ENCODE data around the gene RETREG3. TPM values are rescaled to one million over a fixed set of nuclear protein-coding genes. Genes with fewer than 3 reads are reported as not detected.

The RETREG3 gene
- total and polyA plus RNA-seq, 9 of the 15 experiments (the other 6 are each of a cell fraction or from before 2014, with no cell fraction given): 4.1 to 39.0 (median 16.9) TPM

DNA sequence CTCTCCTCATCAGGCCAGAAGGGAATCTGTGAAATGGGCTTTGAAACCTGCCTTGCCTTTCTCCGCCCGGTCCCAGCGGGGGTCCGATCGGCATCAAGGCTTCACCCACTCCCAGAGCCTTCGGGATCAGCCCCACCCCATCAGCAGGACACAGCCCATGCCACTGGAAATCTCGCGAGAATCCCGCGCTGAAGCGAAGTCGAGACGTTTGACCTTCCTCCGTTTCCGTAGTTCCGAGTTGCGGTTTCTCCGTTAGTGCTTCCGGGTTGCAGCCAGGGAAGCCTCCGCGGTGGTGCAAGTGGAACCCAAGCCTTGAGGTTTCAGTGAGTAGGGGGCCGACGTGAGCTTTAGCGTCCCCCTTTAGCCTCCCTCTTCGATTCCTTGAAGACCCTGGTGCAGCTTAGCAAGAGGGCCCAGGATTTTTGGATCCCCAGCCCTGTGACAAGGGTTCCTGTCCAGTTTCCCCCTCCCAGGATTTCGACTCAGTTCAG is 47.2 kb downstream of the RETREG3 start, which contains the start of gene COASY (continued):
- TF ChIP-seq, protein P1, sequence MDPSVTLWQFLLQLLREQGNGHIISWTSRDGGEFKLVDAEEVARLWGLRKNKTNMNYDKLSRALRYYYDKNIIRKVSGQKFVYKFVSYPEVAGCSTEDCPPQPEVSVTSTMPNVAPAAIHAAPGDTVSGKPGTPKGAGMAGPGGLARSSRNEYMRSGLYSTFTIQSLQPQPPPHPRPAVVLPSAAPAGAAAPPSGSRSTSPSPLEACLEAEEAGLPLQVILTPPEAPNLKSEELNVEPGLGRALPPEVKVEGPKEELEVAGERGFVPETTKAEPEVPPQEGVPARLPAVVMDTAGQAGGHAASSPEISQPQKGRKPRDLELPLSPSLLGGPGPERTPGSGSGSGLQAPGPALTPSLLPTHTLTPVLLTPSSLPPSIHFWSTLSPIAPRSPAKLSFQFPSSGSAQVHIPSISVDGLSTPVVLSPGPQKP (CRISPR knock-in tag; IDR thresholded peaks at IDR 0.05): no peak
- no peak for TF ChIP-seq DACH1 (IDR thresholded peaks at IDR 0.05; ENCODE audit: partially characterized antibody)
- TF ChIP-seq, protein P2, sequence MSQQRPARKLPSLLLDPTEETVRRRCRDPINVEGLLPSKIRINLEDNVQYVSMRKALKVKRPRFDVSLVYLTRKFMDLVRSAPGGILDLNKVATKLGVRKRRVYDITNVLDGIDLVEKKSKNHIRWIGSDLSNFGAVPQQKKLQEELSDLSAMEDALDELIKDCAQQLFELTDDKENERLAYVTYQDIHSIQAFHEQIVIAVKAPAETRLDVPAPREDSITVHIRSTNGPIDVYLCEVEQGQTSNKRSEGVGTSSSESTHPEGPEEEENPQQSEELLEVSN (IDR thresholded peaks at IDR 0.05; ENCODE audit: borderline replicate concordance in 1 of 2, extremely low read depth in 1 of 2, insufficient read depth in 1 of 2, insufficient read length in 1 of 2, low read depth in 1 of 2, low read length in 1 of 2, poor library complexity in 1 of 2, severe bottlenecking in 1 of 2): no peak
- TF ChIP-seq ZNF695 (CRISPR knock-in tag; IDR thresholded peaks at IDR 0.05): no peak
- TF ChIP-seq, protein P3, sequence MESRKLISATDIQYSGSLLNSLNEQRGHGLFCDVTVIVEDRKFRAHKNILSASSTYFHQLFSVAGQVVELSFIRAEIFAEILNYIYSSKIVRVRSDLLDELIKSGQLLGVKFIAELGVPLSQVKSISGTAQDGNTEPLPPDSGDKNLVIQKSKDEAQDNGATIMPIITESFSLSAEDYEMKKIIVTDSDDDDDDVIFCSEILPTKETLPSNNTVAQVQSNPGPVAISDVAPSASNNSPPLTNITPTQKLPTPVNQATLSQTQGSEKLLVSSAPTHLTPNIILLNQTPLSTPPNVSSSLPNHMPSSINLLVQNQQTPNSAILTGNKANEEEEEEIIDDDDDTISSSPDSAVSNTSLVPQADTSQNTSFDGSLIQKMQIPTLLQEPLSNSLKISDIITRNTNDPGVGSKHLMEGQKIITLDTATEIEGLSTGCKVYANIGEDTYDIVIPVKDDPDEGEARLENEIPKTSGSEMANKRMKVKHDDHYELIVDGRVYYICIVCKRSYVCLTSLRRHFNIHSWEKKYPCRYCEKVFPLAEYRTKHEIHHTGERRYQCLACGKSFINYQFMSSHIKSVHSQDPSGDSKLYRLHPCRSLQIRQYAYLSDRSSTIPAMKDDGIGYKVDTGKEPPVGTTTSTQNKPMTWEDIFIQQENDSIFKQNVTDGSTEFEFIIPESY (CRISPR knock-in tag; IDR thresholded peaks at IDR 0.05): peak; percentile 42
- TF ChIP-seq MYC (IDR thresholded peaks at IDR 0.05; ENCODE audit: low read depth, low read length): peak; percentile 70; the same call in 1 of the 2 replicates
- no peak for TF ChIP-seq MYC (CRISPR knock-in tag; IDR thresholded peaks at IDR 0.05; ENCODE audit: borderline replicate concordance, low read depth)
- peak; percentile 79 for TF ChIP-seq DIDO1 (tag; IDR thresholded peaks at IDR 0.05; ENCODE audit: low read depth)
- TF ChIP-seq RNF219 (CRISPR knock-in tag; IDR thresholded peaks at IDR 0.05): no peak
- no peak for TF ChIP-seq ZNF197 (CRISPR knock-in tag; IDR thresholded peaks at IDR 0.05; ENCODE audit: low read depth)
- TF ChIP-seq DMBX1 (CRISPR knock-in tag; IDR thresholded peaks at IDR 0.05; ENCODE audit: borderline replicate concordance): no peak
- TF ChIP-seq CBFA2T3 (IDR thresholded peaks at IDR 0.05): 0 out of 2 replicates have a peak, but pooled peaks have one; percentile 3
- no peak for TF ChIP-seq MCM7 (IDR thresholded peaks at IDR 0.05)
- TF ChIP-seq HDAC8 (tag; IDR thresholded peaks at IDR 0.05): no peak
